Loucy (cell line): Measurements from ENCODE around the gene HGS.
A peak's percentile ranks its signal among the peaks of the same experiment; 100 is the strongest.

Experiments used
- H2AFZ ChIP-seq: fragments of 200-600 bp; sonication (generic); 2 replicates; pipeline ENCODE4 v1.6.0; 2016; ENCODE audit warnings: antibody characterized with exemption, mild to moderate bottlenecking, low read length, moderate library complexity
- H3F3A ChIP-seq: fragments of 200-600 bp; 2 replicates; pipeline ENCODE4 v1.6.0; 2016; ENCODE audit warnings: antibody characterized with exemption, low read depth, mild to moderate bottlenecking
- H3K27me3 ChIP-seq: fragments of 200-600 bp; sonication (generic); 2 replicates; pipeline ENCODE4 v1.6.1; 2014; ENCODE audit warnings: low read length, mild to moderate bottlenecking; ENCODE audit not compliant: insufficient read depth, poor library complexity, severe bottlenecking
- H3K36me3 ChIP-seq: fragments of 200-600 bp; sonication (generic); 2 replicates; pipeline ENCODE4 v1.6.1; 2016; ENCODE audit warnings: low read length; ENCODE audit not compliant: insufficient read depth
- H3K4me1 ChIP-seq: fragments of 200-600 bp; sonication (generic); 2 replicates; pipeline ENCODE4 v1.5.1; 2014; ENCODE audit warnings: low read length, mild to moderate bottlenecking; ENCODE audit not compliant: insufficient read depth, poor library complexity, severe bottlenecking
- H3K4me2 ChIP-seq: fragments of 200-600 bp; sonication (generic); 2 replicates; pipeline ENCODE4 v1.6.0; 2014; ENCODE audit warnings: antibody characterized with exemption, low read length, low read depth, mild to moderate bottlenecking; ENCODE audit not compliant: poor library complexity, severe bottlenecking
- H3K4me3 ChIP-seq: fragments of 200-600 bp; sonication (generic); 2 replicates; pipeline ENCODE4 v1.5.1; 2014; ENCODE audit warnings: low read length, mild to moderate bottlenecking, mixed read lengths; ENCODE audit not compliant: poor library complexity, severe bottlenecking
- H3K79me2 ChIP-seq: fragments of 200-600 bp; sonication (generic); 2 replicates; pipeline ENCODE4 v1.6.1; 2014; ENCODE audit warnings: low read length; ENCODE audit not compliant: insufficient read depth
- H3K9ac ChIP-seq: fragments of 200-600 bp; sonication (generic); 2 replicates; pipeline ENCODE4 v1.6.0; 2014; ENCODE audit warnings: mild to moderate bottlenecking, low read depth, low read length, moderate library complexity; ENCODE audit not compliant: poor library complexity, severe bottlenecking
- H3K9me2 ChIP-seq: fragments of 200-600 bp; sonication (generic); replicated peaks from 2 replicates; pipeline ENCODE4 v1.6.1; 2016; ENCODE audit warnings: low read depth, low read length, mixed read lengths
- H3K9me3 ChIP-seq: fragments of 200-600 bp; sonication (generic); 2 replicates; pipeline ENCODE4 v1.6.1; 2014; ENCODE audit warnings: mild to moderate bottlenecking, antibody characterized with exemption, low read length, low read depth; ENCODE audit not compliant: insufficient read depth
- H4K20me1 ChIP-seq: fragments of 200-600 bp; sonication (generic); 2 replicates; pipeline ENCODE4 v1.6.0; 2014; ENCODE audit warnings: antibody characterized with exemption, low read length, mild to moderate bottlenecking; ENCODE audit not compliant: insufficient read depth, poor library complexity, severe bottlenecking
- CTCF ChIP-seq: fragments of 200-600 bp; sonication (generic); conservative IDR thresholded peaks from 2 replicates; pipeline ENCODE4 v1.5.1; 2014; ENCODE audit warnings: mild to moderate bottlenecking, antibody characterized with exemption, low read length
- EZH2phosphoT487 ChIP-seq: fragments of 200-600 bp; IDR thresholded peaks from 2 replicates; pipeline ENCODE4 v1.6.1; 2018; ENCODE audit warnings: antibody characterized with exemption, mild to moderate bottlenecking, moderate library complexity, borderline replicate concordance

HGS gene

GRCh38 chr17:81733507-81734404 is 49.9 kb downstream of the HGS start:
- Histone ChIP-seq H4K20me1 (no peaks in the 10 kb centered on the region), H3K4me2 (no peak overlapping the region), H3K4me1 (peaks cover 14% of the 10 kb centered on the region), H3K36me3 (no peaks in the 10 kb centered on the region), H2AFZ (peak overlapping the region; percentile 25; the same call in 1 of the 2 replicates), H3F3A (no peaks in the 10 kb centered on the region; the same call in 1 of the 2 replicates), H3K79me2 (no peaks in the 10 kb centered on the region), H3K9me3 (no peaks in the 10 kb centered on the region), H3K4me3 (no peak overlapping the region), H3K9ac (no peak overlapping the region), H3K9me2 (no peaks in the 10 kb centered on the region), H3K27me3 (no peaks in the 10 kb centered on the region)
- no peak for TF ChIP-seq EZH2phosphoT487
- peak; percentile 86 for TF ChIP-seq CTCF

- Histone ChIP-seq H3K4me1 (peaks cover 14% of the 10 kb centered on the region), H3K9ac (no peak overlapping the region), H2AFZ (no peak overlapping the region), H3K9me2 (no peaks in the 10 kb centered on the region), H3K4me3 (no peak overlapping the region), H3K27me3 (no peaks in the 10 kb centered on the region), H3K36me3 (no peaks in the 10 kb centered on the region), H3K4me2 (no peak overlapping the region), H4K20me1 (no peaks in the 10 kb centered on the region), H3K9me3 (no peaks in the 10 kb centered on the region), H3K79me2 (no peaks in the 10 kb centered on the region), H3F3A (no peaks in the 10 kb centered on the region; the same call in 1 of the 2 replicates)
- TF ChIP-seq EZH2phosphoT487, result no peak
- no peak for TF ChIP-seq CTCF
Observed at GRCh38 chr17:81734405-81735263, 50.8 kb downstream of the HGS start.

- Histone ChIP-seq H3K4me3 (peak overlapping the region; percentile 43), H3K36me3 (no peaks in the 10 kb centered on the region)
Observed at GRCh38 chr17:81735264-81736102, 51.7 kb downstream of the HGS start.

More at GRCh38 chr17:81735264-81736102, 51.7 kb downstream of the HGS start:
- H2AFZ ChIP-seq, result peak overlapping the region; percentile 89
- H3F3A ChIP-seq, result no peaks in the 10 kb centered on the region; the same call in 1 of the 2 replicates
- peak overlapping the region; percentile 58 for H3K4me2 ChIP-seq
- TF ChIP-seq CTCF (no peak), EZH2phosphoT487 (no peak)
- H3K9me2 ChIP-seq, result no peaks in the 10 kb centered on the region
- H3K9me3 ChIP-seq, result no peaks in the 10 kb centered on the region
- H3K27me3 ChIP-seq, result no peaks in the 10 kb centered on the region
- peak overlapping the region; percentile 50 for H3K9ac ChIP-seq
- peaks cover 14% of the 10 kb centered on the region for H3K4me1 ChIP-seq
- H3K79me2 ChIP-seq, result no peaks in the 10 kb centered on the region
- no peaks in the 10 kb centered on the region for H4K20me1 ChIP-seq
